AG04450 (cell line): Measurements from ENCODE around the gene MET. TPM values are rescaled to one million over a fixed set of nuclear protein-coding genes. Genes with fewer than 3 reads are reported as not detected.

Experiments
- CTCF ChIA-PET: fragments of 300-600, 350-600 bp; formaldehyde crosslinking; extraction: SDS; loops from one replicate; lab custom pipeline; 2022; ENCODE audit warnings: antibody characterized with exemption, inconsistent platforms; lab: Charles Lee
- POLR2A ChIA-PET: fragments of 350-600 bp; formaldehyde crosslinking; extraction: SDS; loops from one replicate; lab custom pipeline; 2021; ENCODE audit warnings: antibody characterized with exemption, inconsistent platforms; lab: Yijun Ruan, JAX
- DNase-seq: peaks from one replicate; pipeline ENCODE4 v3.0.0-alpha.2; 2011; ENCODE audit warnings: low read depth, low spot score
- H3K27ac ChIP-seq: one replicate; pipeline ENCODE4 v1.5.1; 2012; ENCODE audit warnings: low read depth, low read length, control low read depth
- H3K27me3 ChIP-seq: one replicate; pipeline ENCODE4 v1.6.0; 2012; ENCODE audit warnings: low read length; ENCODE audit not compliant: control insufficient read depth, insufficient read depth
- H3K4me3 ChIP-seq: 2 replicates; pipeline ENCODE4 v1.5.1; 2011; ENCODE audit warnings: mild to moderate bottlenecking, low read depth, low read length, control low read depth
- H3K9me3 ChIP-seq: 2 replicates; pipeline ENCODE4 v1.5.1; 2012; ENCODE audit warnings: low read length; ENCODE audit not compliant: control insufficient read depth, insufficient read depth
- CTCF ChIP-seq: IDR thresholded peaks from 2 replicates; pipeline ENCODE4 v1.5.1; 2011; ENCODE audit warnings: low read depth, low read length, control low read depth, inconsistent platforms
- polyA plus RNA-seq: library from polyadenylated mRNA; depleted of rRNA; stranded (reverse); fragments of >200 nt; gene quantifications from 2 replicates; pipeline ENCODE4 v1.2.3, GENCODE V29; 2011

The MET gene
- polyA plus RNA-seq, 1 experiment: 20.8 TPM

- H3K4me3 ChIP-seq: no peak overlapping the region
- no peak for TF ChIP-seq CTCF
- H3K27me3 ChIP-seq: no peaks in the 10 kb centered on the region
- H3K27ac ChIP-seq: no peak overlapping the region
- ChIA-PET CTCF (interaction anchor here (1.3 kb wide), 1 partner anchor 9 kb away, joined by 3 read pairs; no protein-coding TSS in a partner anchor), POLR2A (no interaction called here)
- H3K9me3 ChIP-seq: no peaks in the 10 kb centered on the region
- DNase-seq: no peak
These were observed 14.9 kb downstream of the MET start for GRCh38 chr7:116686812-116687419.

- TF ChIP-seq CTCF: no peak
- DNase-seq: peak; percentile 24
- ChIA-PET POLR2A (interaction anchor here (0.7 kb wide), 1 partner anchor 39 kb away, joined by 4 read pairs; no protein-coding TSS in a partner anchor), CTCF (interaction anchor here (1.3 to 2.4 kb wide), 2 partner anchors 9 to 12 kb away, joined by 3 to 6 read pairs; no protein-coding TSS in a partner anchor)
- no peaks in the 10 kb centered on the region for H3K9me3 ChIP-seq
- H3K27me3 ChIP-seq: no peaks in the 10 kb centered on the region
- H3K4me3 ChIP-seq: no peak overlapping the region
- H3K27ac ChIP-seq: no peak overlapping the region
These were observed 15.8 kb downstream of the MET start for GRCh38 chr7:116687801-116688201.

GRCh38 chr7:116689790-116690259 lies 17.8 kb downstream of the MET start:
- no peak for TF ChIP-seq CTCF
- no peaks in the 10 kb centered on the region for H3K27me3 ChIP-seq
- CTCF ChIA-PET: interaction anchor here (2.4 kb wide), 1 partner anchor 14 kb away, joined by 6 read pairs; no protein-coding TSS in a partner anchor
- H3K27ac ChIP-seq: no peak overlapping the region
- no peaks in the 10 kb centered on the region for H3K9me3 ChIP-seq
- DNase-seq: no peak
- POLR2A ChIA-PET: interaction anchor here (0.6 to 0.7 kb wide), 2 partner anchors 58 to 1366 kb away, joined by 3 to 5 read pairs; no protein-coding TSS in a partner anchor
- H3K4me3 ChIP-seq: no peak overlapping the region

- no peak for TF ChIP-seq CTCF
- ChIA-PET POLR2A (no interaction called here), CTCF (interaction anchor here (1.0 kb wide), 1 partner anchor 101 kb away, joined by 3 read pairs; no protein-coding TSS in a partner anchor)
- Histone ChIP-seq H3K27me3 (no peaks in the 10 kb centered on the region), H3K4me3 (no peak overlapping the region), H3K27ac (no peak overlapping the region), H3K9me3 (no peaks in the 10 kb centered on the region)
- DNase-seq: no peak
These were observed 19.7 kb downstream of the MET start for GRCh38 chr7:116691664-116692063.
